Measurements from ENCODE around the gene FSCN2.

DNA sequence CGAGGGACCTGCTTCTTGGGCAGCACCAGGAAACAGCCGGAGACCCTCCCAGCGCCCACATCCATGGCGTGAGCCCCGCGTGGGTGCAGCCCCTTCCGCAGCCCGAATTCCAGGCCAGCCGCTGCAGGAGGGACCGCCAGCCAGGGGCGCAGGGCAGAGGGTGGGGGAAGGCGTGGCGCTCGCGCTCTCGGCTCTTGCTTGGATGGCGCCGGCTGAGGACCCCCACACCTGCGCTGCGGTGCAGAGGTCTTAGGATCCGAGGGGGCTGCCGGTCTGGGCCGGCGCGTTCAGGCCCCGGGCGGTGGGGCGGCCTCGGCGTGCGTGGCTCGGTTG, 44.3 kb upstream of the FSCN2 start:
- TF ChIP-seq, protein P1, sequence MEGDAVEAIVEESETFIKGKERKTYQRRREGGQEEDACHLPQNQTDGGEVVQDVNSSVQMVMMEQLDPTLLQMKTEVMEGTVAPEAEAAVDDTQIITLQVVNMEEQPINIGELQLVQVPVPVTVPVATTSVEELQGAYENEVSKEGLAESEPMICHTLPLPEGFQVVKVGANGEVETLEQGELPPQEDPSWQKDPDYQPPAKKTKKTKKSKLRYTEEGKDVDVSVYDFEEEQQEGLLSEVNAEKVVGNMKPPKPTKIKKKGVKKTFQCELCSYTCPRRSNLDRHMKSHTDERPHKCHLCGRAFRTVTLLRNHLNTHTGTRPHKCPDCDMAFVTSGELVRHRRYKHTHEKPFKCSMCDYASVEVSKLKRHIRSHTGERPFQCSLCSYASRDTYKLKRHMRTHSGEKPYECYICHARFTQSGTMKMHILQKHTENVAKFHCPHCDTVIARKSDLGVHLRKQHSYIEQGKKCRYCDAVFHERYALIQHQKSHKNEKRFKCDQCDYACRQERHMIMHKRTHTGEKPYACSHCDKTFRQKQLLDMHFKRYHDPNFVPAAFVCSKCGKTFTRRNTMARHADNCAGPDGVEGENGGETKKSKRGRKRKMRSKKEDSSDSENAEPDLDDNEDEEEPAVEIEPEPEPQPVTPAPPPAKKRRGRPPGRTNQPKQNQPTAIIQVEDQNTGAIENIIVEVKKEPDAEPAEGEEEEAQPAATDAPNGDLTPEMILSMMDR (IDR thresholded peaks at IDR 0.05), result no peak
- TF ChIP-seq ZFX (IDR thresholded peaks at IDR 0.05; ENCODE audit: borderline replicate concordance), result no peak

All from 22Rv1 (cell line).